B cell (primary cell): ENCODE measurements around the gene CDCA5. TPM values are rescaled to one million over a fixed set of nuclear protein-coding genes. Genes with fewer than 3 reads are reported as not detected.

Experiments used
- ATAC-seq: fragments of 200-7000 bp; cut with Tn5 transposase; one replicate; pipeline ENCODE4 v1.10.0; 2021; ENCODE audit warnings: low read depth, mild to moderate bottlenecking, moderate number of reproducible peaks, moderate library complexity
- CTCF ChIA-PET: fragments of 350-600 bp; sonication (Branson Sonifier 250); formaldehyde crosslinking; loops from one replicate; lab custom pipeline; 2021; ENCODE audit warnings: antibody characterized with exemption, inconsistent platforms; lab: Charles Lee
- POLR2A ChIA-PET: fragments of 350-600 bp; sonication (Branson Sonifier 250); formaldehyde crosslinking; loops from one replicate; lab custom pipeline; 2021; ENCODE audit warnings: antibody characterized with exemption; lab: Charles Lee
- DNase-seq: peaks from one replicate; pipeline ENCODE4 v3.0.0; 2013
- H2AFZ ChIP-seq: 2 replicates; pipeline ENCODE4 v1.6.1; 2012; ENCODE audit warnings: mild to moderate bottlenecking, low read depth, low read length; ENCODE audit not compliant: insufficient read depth, poor library complexity, severe bottlenecking
- H3K27ac ChIP-seq, 2 donors: 1 replicate in 1 of 2; 2 replicates in 1 of 2; pipeline ENCODE4 v1.5.1; 2012 to 2013; ENCODE audit warnings: low read length in 2 of 2, mild to moderate bottlenecking in 2 of 2, moderate library complexity in 1 of 2
- H3K27me3 ChIP-seq, 4 experiments: fragments of 200-600 bp in 1 of 4; sonication (generic) in 1 of 4; replicated peaks in 1 of 4; 1 replicate in 2 of 4; 2 replicates in 2 of 4; pipeline versions ENCODE4 v1.6.1 to v1.7.0; 2013 to 2016; ENCODE audit warnings: low read length in 3 of 4, mild to moderate bottlenecking in 2 of 4, mixed read lengths in 1 of 4, moderate library complexity in 1 of 4; ENCODE audit not compliant: insufficient read depth in 4 of 4, control insufficient read depth in 3 of 4; ENCODE audit errors: control extremely low read depth in 1 of 4
- H3K36me3 ChIP-seq, 2 experiments: replicated peaks in 1 of 2; 1 replicate in 1 of 2; 2 replicates in 1 of 2; pipeline versions ENCODE4 v1.6.1 to v1.7.1; 2013; ENCODE audit warnings: low read length in 1 of 2; ENCODE audit not compliant: insufficient read depth in 2 of 2, control insufficient read depth in 1 of 2; ENCODE audit errors: control extremely low read depth in 1 of 2, extremely low read depth in 1 of 2
- H3K4me1 ChIP-seq, 2 donors: fragments of 200-600 bp in 1 of 2; sonication (generic) in 1 of 2; 1 replicate in 1 of 2; 2 replicates in 1 of 2; pipeline versions ENCODE4 v1.5.1 to v1.6.1; 2013 to 2017; ENCODE audit warnings: low read length in 2 of 2; ENCODE audit not compliant: control insufficient read depth in 2 of 2, insufficient read depth in 2 of 2
- H3K4me2 ChIP-seq: replicated peaks from 2 replicates; pipeline ENCODE3; 2012; ENCODE audit warnings: mild to moderate bottlenecking, low read depth, low read length; ENCODE audit not compliant: poor library complexity, severe bottlenecking
- H3K4me3 ChIP-seq, 5 experiments: fragments of 200-600 bp in 1 of 5; sonication (generic) in 1 of 5; 1 replicate in 3 of 5; 2 replicates in 2 of 5; pipeline versions ENCODE4 v1.5.1 to v1.7.0; 2011 to 2016; ENCODE audit warnings: low read length in 4 of 5, mild to moderate bottlenecking in 4 of 5, low read depth in 2 of 5, control low read depth in 1 of 5, moderate library complexity in 1 of 5; ENCODE audit not compliant: insufficient read depth in 1 of 5; ENCODE audit errors: control extremely low read depth in 1 of 5, extremely low read depth in 1 of 5
- H3K79me2 ChIP-seq: fragments of 200-600 bp; sonication (generic); one replicate; pipeline ENCODE4 v1.6.0; 2016; ENCODE audit warnings: low read length; ENCODE audit not compliant: control insufficient read depth, insufficient read depth
- H3K9ac ChIP-seq: fragments of 200-600 bp; sonication (generic); 2 replicates; pipeline ENCODE4 v1.6.1; 2017; ENCODE audit warnings: mild to moderate bottlenecking, low read length, moderate library complexity
- H3K9me3 ChIP-seq, 3 donors: one replicate each; pipeline versions ENCODE4 v1.6.1 to v1.7.1; 2013; ENCODE audit warnings: low read length in 2 of 3; ENCODE audit not compliant: control insufficient read depth in 2 of 3, insufficient read depth in 1 of 3; ENCODE audit errors: control extremely low read depth in 1 of 3
- H4K20me1 ChIP-seq: 2 replicates; pipeline ENCODE4 v1.6.0; 2012; ENCODE audit warnings: mild to moderate bottlenecking, low read length; ENCODE audit not compliant: insufficient read depth, control insufficient read depth, poor library complexity, severe bottlenecking
- H3K27ac Mint-ChIP-seq: one replicate; pipeline ENCODE4 v1.8.0; 2021; ENCODE audit warnings: mixed read lengths
- H3K27me3 Mint-ChIP-seq: one replicate; pipeline ENCODE4 v1.8.0; 2021; ENCODE audit warnings: mixed read lengths
- H3K4me1 Mint-ChIP-seq: one replicate; pipeline ENCODE4 v1.8.0; 2021; ENCODE audit warnings: mixed read lengths
- H3K4me3 Mint-ChIP-seq: one replicate; pipeline ENCODE4 v1.8.0; 2021; ENCODE audit warnings: mixed read lengths
- H3K9me3 Mint-ChIP-seq: one replicate; pipeline ENCODE4 v1.8.0; 2022; ENCODE audit warnings: mixed read lengths; ENCODE audit not compliant: insufficient read depth
- EZH2 ChIP-seq: IDR thresholded peaks from 2 replicates; pipeline ENCODE4 v1.6.1; 2012; ENCODE audit warnings: borderline replicate concordance, low read depth, mild to moderate bottlenecking, moderate library complexity, low read length; ENCODE audit not compliant: insufficient read depth, poor library complexity, severe bottlenecking
- WGBS: methylation state at CpG from one replicate; pipeline ENCODE4 v1.1.5; 2013; ENCODE audit warnings: missing lambda C conversion rate; ENCODE audit not compliant: insufficient coverage; 5-methylcytosine and 5-hydroxymethylcytosine counted together
- intact Hi-C: fragments of 100-400 bp; cut with micrococcal nuclease; formaldehyde crosslinking; loops from one replicate; pipeline ENCODE4 v1.10.0; 2022
- polyA plus RNA-seq: library from polyadenylated mRNA; depleted of rRNA; stranded (reverse); fragments of >200 nt; gene quantifications from 2 replicates; pipeline ENCODE4 v1.2.3, GENCODE V29; 2012
- total RNA-seq, 2 donors: library from RNA; stranded (reverse); fragments of 120-200 nt in 1 of 2; gene quantifications; 1 replicate in 1 of 2; 2 replicates in 1 of 2; pipeline versions ENCODE4 v1.2.3 to v1.2.4, GENCODE V29; 2013 to 2022
- TF ChIP-seq, protein P1 (sequence below): fragments of 200-600 bp; IDR thresholded peaks from one replicate; pipeline ENCODE4 v1.8.0; 2022; ENCODE audit warnings: antibody characterized with exemption, mild to moderate bottlenecking

CDCA5 gene
- total and polyA plus RNA-seq, 2 donors (not counting 1 experiment from before 2014, with no cell fraction given), result 1.1 to 1.4 TPM

DNA sequence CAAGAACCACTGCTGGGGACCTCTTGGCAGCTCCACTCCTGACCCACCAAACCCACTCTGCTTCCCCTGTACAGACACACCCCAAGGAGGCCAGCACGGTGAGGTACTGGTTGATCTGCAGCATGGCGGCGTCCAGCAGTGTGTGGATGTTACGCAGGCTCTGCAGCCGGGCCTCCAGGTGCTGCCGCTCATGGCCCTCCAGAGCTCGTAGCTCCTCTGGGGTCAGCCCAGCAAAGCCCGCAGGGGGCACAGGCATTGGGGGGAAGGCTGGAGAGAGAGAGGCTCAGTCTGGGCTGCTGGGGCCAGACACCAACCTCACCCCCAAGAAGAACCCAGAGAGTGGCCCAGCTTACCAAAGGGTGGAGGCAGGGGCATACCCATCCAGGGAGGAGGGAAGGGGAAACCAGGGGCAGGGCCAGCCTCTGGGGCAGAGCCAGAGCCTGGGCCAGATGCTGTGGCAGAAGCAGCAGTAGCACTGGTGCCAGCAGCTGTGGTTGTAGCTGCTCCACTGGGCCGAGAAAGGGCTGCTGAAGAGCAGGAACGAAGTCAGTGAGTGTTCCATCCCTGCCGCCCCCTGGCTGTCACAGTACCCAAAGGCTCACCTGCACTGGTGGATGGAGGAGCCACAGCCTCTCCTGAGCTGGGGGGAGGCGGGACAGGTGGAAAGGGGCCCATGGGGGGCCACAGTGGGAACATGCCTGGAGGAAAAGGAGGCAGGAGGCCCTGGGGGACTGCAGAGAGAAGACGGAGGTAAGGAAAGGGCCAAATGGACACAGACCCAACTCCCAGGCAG is 46.0 kb upstream of the CDCA5 start:
- H3K9me3 Mint-ChIP-seq, result no peaks in the 10 kb centered on the region
- DNase-seq (peak; percentile 78), ATAC-seq (no peak)
- WGBS, result 44% methylated on average over 6 of the region's 13 CpGs
- peaks cover 49% of the 10 kb centered on the region for H3K4me1 Mint-ChIP-seq
- H3K27ac Mint-ChIP-seq, result peak overlapping the region; percentile 99
- Histone ChIP-seq H3K36me3 (peaks cover 3 to 75% of the 10 kb centered on the region in 2 experiments), H4K20me1 (peaks cover 92% of the 10 kb centered on the region), H3K9me3 (no peaks in the 10 kb centered on the region), H3K9ac (no peak overlapping the region), H2AFZ (no peak overlapping the region), H3K4me1 (peaks cover 32 to 59% of the 10 kb centered on the region in 2 donors), H3K27ac (peak overlapping the region; percentile 34 to 99), H3K4me3 (no peak overlapping the region), H3K27me3 (no peaks in the 10 kb centered on the region), H3K79me2 (peaks cover 73% of the 10 kb centered on the region), H3K4me2 (peak overlapping the region; percentile 89)
- intact Hi-C loops, result loop anchor here (5.0 kb wide), 2 partner anchors 88 to 487 kb away; partner anchors contain the start of genes PCNX3 and SAC3D1
- peak overlapping the region; percentile 97 for H3K4me3 Mint-ChIP-seq
- ChIA-PET POLR2A (interaction anchor here (0.5 to 8.8 kb wide), 2 partner anchors 10 to 15 kb away, joined by 3 to 160 read pairs; partner anchors contain the start of genes FAU, MRPL49 and ZNHIT2), CTCF (interaction anchor here (0.7 to 3.8 kb wide), 7 partner anchors 8 to 52 kb away, joined by 3 to 30 read pairs (median 5); partner anchors contain the start of genes CAPN1, FAU, MRPL49 and TM7SF2)
- no peak for TF ChIP-seq EZH2
- TF ChIP-seq, protein P1, sequence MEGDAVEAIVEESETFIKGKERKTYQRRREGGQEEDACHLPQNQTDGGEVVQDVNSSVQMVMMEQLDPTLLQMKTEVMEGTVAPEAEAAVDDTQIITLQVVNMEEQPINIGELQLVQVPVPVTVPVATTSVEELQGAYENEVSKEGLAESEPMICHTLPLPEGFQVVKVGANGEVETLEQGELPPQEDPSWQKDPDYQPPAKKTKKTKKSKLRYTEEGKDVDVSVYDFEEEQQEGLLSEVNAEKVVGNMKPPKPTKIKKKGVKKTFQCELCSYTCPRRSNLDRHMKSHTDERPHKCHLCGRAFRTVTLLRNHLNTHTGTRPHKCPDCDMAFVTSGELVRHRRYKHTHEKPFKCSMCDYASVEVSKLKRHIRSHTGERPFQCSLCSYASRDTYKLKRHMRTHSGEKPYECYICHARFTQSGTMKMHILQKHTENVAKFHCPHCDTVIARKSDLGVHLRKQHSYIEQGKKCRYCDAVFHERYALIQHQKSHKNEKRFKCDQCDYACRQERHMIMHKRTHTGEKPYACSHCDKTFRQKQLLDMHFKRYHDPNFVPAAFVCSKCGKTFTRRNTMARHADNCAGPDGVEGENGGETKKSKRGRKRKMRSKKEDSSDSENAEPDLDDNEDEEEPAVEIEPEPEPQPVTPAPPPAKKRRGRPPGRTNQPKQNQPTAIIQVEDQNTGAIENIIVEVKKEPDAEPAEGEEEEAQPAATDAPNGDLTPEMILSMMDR, result no peak
- H3K27me3 Mint-ChIP-seq, result no peaks in the 10 kb centered on the region
